ENCODE data around the gene SDR42E2.

- no peak for TF ChIP-seq EZH2 (IDR thresholded peaks at IDR 0.05; ENCODE audit: low read length, unreplicated experiment)
- TF ChIP-seq, protein P1, sequence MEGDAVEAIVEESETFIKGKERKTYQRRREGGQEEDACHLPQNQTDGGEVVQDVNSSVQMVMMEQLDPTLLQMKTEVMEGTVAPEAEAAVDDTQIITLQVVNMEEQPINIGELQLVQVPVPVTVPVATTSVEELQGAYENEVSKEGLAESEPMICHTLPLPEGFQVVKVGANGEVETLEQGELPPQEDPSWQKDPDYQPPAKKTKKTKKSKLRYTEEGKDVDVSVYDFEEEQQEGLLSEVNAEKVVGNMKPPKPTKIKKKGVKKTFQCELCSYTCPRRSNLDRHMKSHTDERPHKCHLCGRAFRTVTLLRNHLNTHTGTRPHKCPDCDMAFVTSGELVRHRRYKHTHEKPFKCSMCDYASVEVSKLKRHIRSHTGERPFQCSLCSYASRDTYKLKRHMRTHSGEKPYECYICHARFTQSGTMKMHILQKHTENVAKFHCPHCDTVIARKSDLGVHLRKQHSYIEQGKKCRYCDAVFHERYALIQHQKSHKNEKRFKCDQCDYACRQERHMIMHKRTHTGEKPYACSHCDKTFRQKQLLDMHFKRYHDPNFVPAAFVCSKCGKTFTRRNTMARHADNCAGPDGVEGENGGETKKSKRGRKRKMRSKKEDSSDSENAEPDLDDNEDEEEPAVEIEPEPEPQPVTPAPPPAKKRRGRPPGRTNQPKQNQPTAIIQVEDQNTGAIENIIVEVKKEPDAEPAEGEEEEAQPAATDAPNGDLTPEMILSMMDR (conservative IDR thresholded peaks at IDR 0.05; ENCODE audit: low read depth, low read length) = no peak
These were observed 48.0 kb downstream of the SDR42E2 start for GRCh38 chr16:22210285-22210684.
